ENCODE measurements around the gene TCF7L1.
"Not testable (repeated sequence)": the region's sequence is repeated elsewhere in the genome, so short reads cannot be mapped to it uniquely, and the experiment has no call there.

The TCF7L1 gene

GRCh38 chr2:85133751-85134254 is 611 bp downstream of the TCF7L1 start:
- DNase-seq: no peak

- no peak for DNase-seq
These were observed 1.2 kb downstream of the TCF7L1 start for GRCh38 chr2:85134255-85134895.

- no peak for DNase-seq
These were observed 1.9 kb downstream of the TCF7L1 start for GRCh38 chr2:85134896-85135659.

GRCh38 chr2:85135660-85135914 is 2.4 kb downstream of the TCF7L1 start:
- no peak for DNase-seq

GRCh38 chr2:85137156-85137555 is 4.0 kb downstream of the TCF7L1 start:
- DNase-seq: no peak

- no peak for DNase-seq
These were observed 10.4 kb downstream of the TCF7L1 start for GRCh38 chr2:85143463-85144082.

GRCh38 chr2:85145116-85145820 is 12.1 kb downstream of the TCF7L1 start:
- DNase-seq: no peak

GRCh38 chr2:85148190-85148589 is 15.0 kb downstream of the TCF7L1 start:
- no peak for DNase-seq

- DNase-seq: no peak
These were observed 17.8 kb downstream of the TCF7L1 start for GRCh38 chr2:85151026-85151425.

- DNase-seq: no peak
These were observed 19.7 kb downstream of the TCF7L1 start for GRCh38 chr2:85152895-85153294.

GRCh38 chr2:85154048-85154753 is 21.0 kb downstream of the TCF7L1 start:
- no peak for DNase-seq

- DNase-seq: not testable (repeated sequence)
These were observed 21.9 kb downstream of the TCF7L1 start for GRCh38 chr2:85155082-85155481.

- no peak for DNase-seq
These were observed 23.0 kb downstream of the TCF7L1 start for GRCh38 chr2:85156153-85156552.

GRCh38 chr2:85156619-85157018 is 23.4 kb downstream of the TCF7L1 start:
- DNase-seq: no peak

GRCh38 chr2:85157345-85157744 is 24.2 kb downstream of the TCF7L1 start:
- no peak for DNase-seq

GRCh38 chr2:85158559-85159273 is 25.5 kb downstream of the TCF7L1 start:
- no peak for DNase-seq

GRCh38 chr2:85159589-85159988 is 26.4 kb downstream of the TCF7L1 start:
- DNase-seq: no peak

GRCh38 chr2:85160966-85161960 is 28.1 kb downstream of the TCF7L1 start:
- no peak for DNase-seq

GRCh38 chr2:85162746-85163301 is 29.6 kb downstream of the TCF7L1 start:
- DNase-seq: no peak

GRCh38 chr2:85163675-85164074 is 30.5 kb downstream of the TCF7L1 start:
- DNase-seq: no peak

- no peak for DNase-seq
These were observed 31.0 kb downstream of the TCF7L1 start for GRCh38 chr2:85164145-85164569.

Measured in stimulated activated CD4-positive, alpha-beta T cell treated with anti-CD3 and anti-CD28 coated beads, Interleukin-2, amount 100 ng/mL, for 48 hours (primary cell).